ENCODE results near the gene PSMC1. TPM values are rescaled to one million over a fixed set of nuclear protein-coding genes. Genes with fewer than 3 reads are reported as not detected.
"Not testable (repeated sequence)": the region's sequence is repeated elsewhere in the genome, so short reads cannot be mapped to it uniquely, and the experiment has no call there.

Gene PSMC1
- total RNA-seq, 1 donor from 2014 or later = 169 TPM

DNA sequence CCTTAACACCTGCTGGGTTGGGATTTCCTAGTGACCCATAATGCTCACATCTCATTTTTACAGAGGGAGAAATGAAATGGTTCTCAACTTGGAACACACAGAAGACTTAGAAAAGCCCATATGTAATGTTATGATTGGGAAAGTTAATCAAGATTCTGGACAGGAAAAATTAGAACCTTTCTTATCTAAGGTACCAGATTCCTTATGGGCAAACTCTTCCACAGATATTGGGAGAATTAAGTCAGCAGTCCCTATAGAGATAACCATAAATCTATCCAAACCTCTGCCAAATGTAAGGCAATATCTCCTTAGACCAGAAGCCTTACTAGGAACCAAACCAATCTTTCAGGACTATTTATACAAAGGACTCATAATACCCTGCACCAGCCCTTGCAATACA lies 13.9 kb upstream of the PSMC1 start:
- H3K27me3 ChIP-seq (ENCODE audit: control insufficient read depth, insufficient read depth, low read length) = no peaks in the 10 kb centered on the region
- no peak for DNase-seq (ENCODE audit: low read depth)
- H3K4me3 ChIP-seq (ENCODE audit: low read depth, low read length) = no peak overlapping the region
- H3K36me3 ChIP-seq (ENCODE audit: control insufficient read depth, insufficient read depth, low read length) = no peaks in the 10 kb centered on the region
- TF ChIP-seq, protein P1, sequence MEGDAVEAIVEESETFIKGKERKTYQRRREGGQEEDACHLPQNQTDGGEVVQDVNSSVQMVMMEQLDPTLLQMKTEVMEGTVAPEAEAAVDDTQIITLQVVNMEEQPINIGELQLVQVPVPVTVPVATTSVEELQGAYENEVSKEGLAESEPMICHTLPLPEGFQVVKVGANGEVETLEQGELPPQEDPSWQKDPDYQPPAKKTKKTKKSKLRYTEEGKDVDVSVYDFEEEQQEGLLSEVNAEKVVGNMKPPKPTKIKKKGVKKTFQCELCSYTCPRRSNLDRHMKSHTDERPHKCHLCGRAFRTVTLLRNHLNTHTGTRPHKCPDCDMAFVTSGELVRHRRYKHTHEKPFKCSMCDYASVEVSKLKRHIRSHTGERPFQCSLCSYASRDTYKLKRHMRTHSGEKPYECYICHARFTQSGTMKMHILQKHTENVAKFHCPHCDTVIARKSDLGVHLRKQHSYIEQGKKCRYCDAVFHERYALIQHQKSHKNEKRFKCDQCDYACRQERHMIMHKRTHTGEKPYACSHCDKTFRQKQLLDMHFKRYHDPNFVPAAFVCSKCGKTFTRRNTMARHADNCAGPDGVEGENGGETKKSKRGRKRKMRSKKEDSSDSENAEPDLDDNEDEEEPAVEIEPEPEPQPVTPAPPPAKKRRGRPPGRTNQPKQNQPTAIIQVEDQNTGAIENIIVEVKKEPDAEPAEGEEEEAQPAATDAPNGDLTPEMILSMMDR (IDR thresholded peaks at IDR 0.05; ENCODE audit: insufficient read depth, low read length, poor library complexity, severe bottlenecking) = no peak

DNA sequence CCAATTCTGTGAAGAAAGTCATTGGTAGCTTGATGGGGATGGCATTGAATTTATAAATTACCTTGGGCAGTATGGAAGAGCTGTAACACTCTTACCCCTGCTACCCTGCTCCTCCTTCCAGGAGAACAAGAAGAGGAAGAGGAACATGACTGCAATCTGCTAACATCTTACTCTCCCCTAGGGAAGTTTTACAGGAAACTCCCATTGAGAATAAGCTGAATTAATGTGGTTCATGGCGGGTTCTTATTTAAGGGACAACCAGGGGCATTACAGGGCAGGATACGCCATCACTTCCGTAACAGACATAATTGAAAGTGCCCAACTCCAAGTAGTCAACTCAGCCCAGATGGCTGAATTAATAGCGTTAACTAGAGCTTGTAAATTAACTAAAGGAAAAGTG lies 9.4 kb upstream of the PSMC1 start:
- H3K4me3 ChIP-seq (ENCODE audit: low read depth, low read length) = no peak overlapping the region
- TF ChIP-seq, protein P1 (IDR thresholded peaks at IDR 0.05; ENCODE audit: insufficient read depth, low read length, poor library complexity, severe bottlenecking) = no peak

DNA sequence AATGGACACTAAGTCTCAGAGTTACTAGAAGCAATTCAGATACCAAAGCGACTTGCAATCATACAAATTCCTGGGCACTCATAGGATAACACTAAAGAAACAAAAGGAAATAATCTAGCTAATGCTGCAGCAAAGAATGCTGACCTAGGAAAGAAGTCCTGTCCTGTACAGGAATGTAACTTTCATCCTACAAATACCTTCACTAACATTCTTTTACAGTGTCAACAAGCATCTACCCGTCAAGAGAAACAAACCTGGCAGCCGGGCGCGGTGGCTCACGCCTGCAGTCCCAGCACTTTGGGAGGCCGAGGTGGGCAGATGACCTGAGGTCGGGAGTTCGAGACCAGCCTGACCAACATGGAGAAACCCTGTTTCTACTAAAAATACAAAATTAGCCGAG lies 8.9 kb upstream of the PSMC1 start:
- not testable (repeated sequence) for H3K4me3 ChIP-seq (ENCODE audit: low read depth, low read length); H3K36me3 ChIP-seq (ENCODE audit: control insufficient read depth, insufficient read depth, low read length); DNase-seq (ENCODE audit: low read depth); H3K27me3 ChIP-seq (ENCODE audit: control insufficient read depth, insufficient read depth, low read length)

More for the DNA sequence above, 9.4 kb upstream of the PSMC1 start:
- DNase-seq (ENCODE audit: low read depth) = no peak
- Histone ChIP-seq H3K36me3 (ENCODE audit: control insufficient read depth, insufficient read depth, low read length) (no peaks in the 10 kb centered on the region), H3K27me3 (ENCODE audit: control insufficient read depth, insufficient read depth, low read length) (no peaks in the 10 kb centered on the region)

DNA sequence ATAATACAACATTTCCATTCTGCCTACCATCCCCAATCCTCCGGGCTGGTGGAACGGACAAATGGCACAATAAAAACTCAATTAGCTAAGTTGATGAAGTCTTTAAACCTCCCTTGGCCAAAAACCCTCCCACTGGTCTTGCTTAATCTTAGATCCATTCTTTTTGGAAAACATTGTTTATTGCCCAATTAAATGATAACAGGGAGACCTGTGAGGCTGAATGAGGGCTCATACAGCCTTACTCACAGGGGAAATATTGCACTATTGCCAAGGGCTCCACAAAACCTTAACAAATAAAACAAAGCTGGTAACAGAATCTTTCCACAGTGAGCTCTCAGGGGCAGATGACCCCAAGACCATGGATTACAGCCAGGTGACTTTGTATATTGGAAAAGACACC lies 7.8 kb upstream of the PSMC1 start:
- TF ChIP-seq, protein P1 (IDR thresholded peaks at IDR 0.05; ENCODE audit: insufficient read depth, low read length, poor library complexity, severe bottlenecking) = no peak
- Histone ChIP-seq H3K36me3 (ENCODE audit: control insufficient read depth, insufficient read depth, low read length) (no peaks in the 10 kb centered on the region), H3K4me3 (ENCODE audit: low read depth, low read length) (no peak overlapping the region), H3K27me3 (ENCODE audit: control insufficient read depth, insufficient read depth, low read length) (no peaks in the 10 kb centered on the region)
- DNase-seq (ENCODE audit: low read depth) = no peak

DNA sequence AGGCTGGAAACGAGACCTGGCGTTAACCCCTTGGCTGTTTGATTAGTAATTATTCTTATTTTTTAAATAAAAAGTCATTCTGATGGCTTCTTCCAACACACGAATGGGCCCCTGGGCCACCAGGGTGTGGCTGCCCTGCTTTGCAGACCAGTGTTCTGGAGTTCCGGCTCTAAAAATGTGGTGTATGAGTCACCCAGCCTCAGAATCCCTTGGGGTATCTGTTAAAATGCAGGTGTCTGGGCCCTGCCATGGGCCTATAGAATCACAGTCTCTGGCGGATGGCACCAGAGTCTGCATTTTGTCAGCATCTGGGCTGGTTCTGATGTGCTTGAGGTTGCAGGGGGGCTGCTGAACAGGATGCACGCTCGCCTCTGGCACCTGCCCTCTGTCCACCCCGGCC lies 2.5 kb upstream of the PSMC1 start:
- DNase-seq (ENCODE audit: low read depth) = no peak
- Histone ChIP-seq H3K4me3 (ENCODE audit: low read depth, low read length) (no peak overlapping the region), H3K36me3 (ENCODE audit: control insufficient read depth, insufficient read depth, low read length) (no peaks in the 10 kb centered on the region), H3K27me3 (ENCODE audit: control insufficient read depth, insufficient read depth, low read length) (no peaks in the 10 kb centered on the region)
- TF ChIP-seq, protein P1 (IDR thresholded peaks at IDR 0.05; ENCODE audit: insufficient read depth, low read length, poor library complexity, severe bottlenecking) = no peak

DNA sequence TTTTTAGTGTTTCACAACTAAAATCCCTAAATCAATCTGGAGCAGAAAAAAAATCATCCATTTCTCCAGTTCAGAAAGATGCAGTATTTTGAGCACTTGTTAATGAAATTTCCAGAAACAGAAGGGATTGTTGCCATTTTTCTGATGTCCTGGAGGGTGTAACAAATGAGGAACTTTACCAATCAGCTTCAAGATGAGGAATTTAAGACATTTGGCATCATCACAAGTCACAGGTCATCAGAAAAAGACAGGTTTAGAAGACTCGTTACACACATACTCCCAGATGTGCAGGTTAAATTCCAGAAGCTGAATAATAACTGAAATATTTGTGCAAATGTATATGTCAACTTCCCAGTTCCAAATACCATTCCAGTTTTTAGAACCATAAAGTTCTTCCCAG lies 482 bp upstream of the PSMC1 start:
- H3K36me3 ChIP-seq (ENCODE audit: control insufficient read depth, insufficient read depth, low read length) = no peaks in the 10 kb centered on the region
- DNase-seq (ENCODE audit: low read depth) = no peak
- H3K27me3 ChIP-seq (ENCODE audit: control insufficient read depth, insufficient read depth, low read length) = no peaks in the 10 kb centered on the region
- peak overlapping the region; percentile 83 for H3K4me3 ChIP-seq (ENCODE audit: low read depth, low read length)
- TF ChIP-seq, protein P1 (IDR thresholded peaks at IDR 0.05; ENCODE audit: insufficient read depth, low read length, poor library complexity, severe bottlenecking) = no peak

Data from kidney epithelial cell (primary cell).